HEK293T (cell line): ENCODE measurements around the gene COP1.

Experiments used
- ELF4 ChIP-seq: fragments of 450-650 bp; IDR thresholded peaks from 2 replicates; pipeline ENCODE4 v1.6.1; 2017; ENCODE audit warnings: antibody characterized with exemption
- HDGF ChIP-seq: fragments of 450-650 bp; IDR thresholded peaks from 2 replicates; pipeline ENCODE4 v1.6.1; 2017; ENCODE audit warnings: antibody characterized with exemption, borderline replicate concordance
- SP1 ChIP-seq: fragments of 450-650 bp; IDR thresholded peaks from 2 replicates; pipeline ENCODE4 v1.6.1; 2017

GRCh38 chr1:175963740-175964139, 243.3 kb downstream of the COP1 start:
- no peak for TF ChIP-seq SP1
- no peak for TF ChIP-seq ELF4
- TF ChIP-seq HDGF = no peak
